SIG-M5 (cell line): Measurements from ENCODE around the gene P4HA1.
"Not testable (repeated sequence)": the region's sequence is repeated elsewhere in the genome, so short reads cannot be mapped to it uniquely, and the experiment has no call there.

Source experiments
- DNase-seq: peaks from one replicate; lab custom pipeline; 2025; lab: John Stamatoyannopoulos, UW

P4HA1 gene

GRCh38 chr10:73042130-73042529 lies 54.5 kb downstream of the P4HA1 start:
- DNase-seq: no peak

- no peak for DNase-seq
Observed at GRCh38 chr10:73039635-73040034, 57.0 kb downstream of the P4HA1 start.

GRCh38 chr10:73036285-73036684 lies 60.4 kb downstream of the P4HA1 start:
- DNase-seq: not testable (repeated sequence)

- DNase-seq: no peak
Observed at GRCh38 chr10:73032536-73032935, 64.1 kb downstream of the P4HA1 start.

GRCh38 chr10:73026623-73027022 lies 70.0 kb downstream of the P4HA1 start:
- DNase-seq: not testable (repeated sequence)

GRCh38 chr10:73023455-73024070 lies 73.1 kb downstream of the P4HA1 start:
- not testable (repeated sequence) for DNase-seq

GRCh38 chr10:73022961-73023360 lies 73.7 kb downstream of the P4HA1 start:
- DNase-seq: not testable (repeated sequence)

GRCh38 chr10:73021538-73022164 lies 75.0 kb downstream of the P4HA1 start:
- DNase-seq: not testable (repeated sequence)

GRCh38 chr10:73021050-73021449 lies 75.6 kb downstream of the P4HA1 start:
- no peak for DNase-seq

GRCh38 chr10:73019100-73019499 lies 77.6 kb downstream of the P4HA1 start:
- no peak for DNase-seq

GRCh38 chr10:73018632-73019031 lies 78.0 kb downstream of the P4HA1 start:
- no peak for DNase-seq

GRCh38 chr10:73017955-73018480 lies 78.6 kb downstream of the P4HA1 start:
- no peak for DNase-seq

- DNase-seq: no peak
Observed at GRCh38 chr10:73015779-73016178, 80.9 kb downstream of the P4HA1 start.

- no peak for DNase-seq
Observed at GRCh38 chr10:73003822-73004221, 92.8 kb downstream of the P4HA1 start.

GRCh38 chr10:73000973-73001372 lies 95.7 kb downstream of the P4HA1 start:
- DNase-seq: no peak

- no peak for DNase-seq
Observed at GRCh38 chr10:72997099-72997498, 99.6 kb downstream of the P4HA1 start.

GRCh38 chr10:72995459-72995858 lies 101.2 kb downstream of the P4HA1 start:
- DNase-seq: not testable (repeated sequence)

GRCh38 chr10:72989771-72990170 lies 106.9 kb downstream of the P4HA1 start:
- not testable (repeated sequence) for DNase-seq

GRCh38 chr10:72984618-72985017 lies 112.0 kb downstream of the P4HA1 start:
- not testable (repeated sequence) for DNase-seq

GRCh38 chr10:72981882-72982529 lies 114.7 kb downstream of the P4HA1 start:
- no peak for DNase-seq

- DNase-seq: no peak
Observed at GRCh38 chr10:72981028-72981881, 115.4 kb downstream of the P4HA1 start.

- DNase-seq: no peak
Observed at GRCh38 chr10:72980348-72980747, 116.3 kb downstream of the P4HA1 start.
